Kidney (tissue), 14 donors: ENCODE results near the gene KCNT2. TPM values are rescaled to one million over a fixed set of nuclear protein-coding genes. Genes with fewer than 3 reads are reported as not detected.

Experiments
- DNase-seq, 5 donors: peaks; one replicate each; pipeline ENCODE4 v3.0.0-alpha.2; 2013 to 2020
- FAIRE-seq: peaks from 2 replicates; lab custom pipeline; 2012; peaks lifted over from hg19 to GRCh38; lab: Jason Lieb, UNC
- H3K27ac ChIP-seq, 2 donors: one replicate each; pipeline ENCODE4 v1.7.0; 2013; ENCODE audit warnings: low read depth in 2 of 2, low read length in 2 of 2, inconsistent platforms in 1 of 2
- H3K27me3 ChIP-seq: one replicate; pipeline ENCODE4 v1.7.1; 2013; ENCODE audit warnings: low read length, inconsistent platforms; ENCODE audit not compliant: control insufficient read depth, insufficient read depth
- H3K36me3 ChIP-seq, 3 donors: one replicate each; pipeline versions ENCODE4 v1.7.0 to v1.7.1; 2013; ENCODE audit warnings: low read length in 3 of 3, control low read depth in 1 of 3, inconsistent platforms in 1 of 3; ENCODE audit not compliant: insufficient read depth in 3 of 3, control insufficient read depth in 2 of 3
- H3K4me1 ChIP-seq, 3 donors: one replicate each; pipeline versions ENCODE4 v1.7.0 to v1.7.1; 2013; ENCODE audit warnings: low read length in 3 of 3, inconsistent platforms in 1 of 3, low read depth in 1 of 3; ENCODE audit not compliant: control insufficient read depth in 2 of 3, insufficient read depth in 2 of 3
- H3K4me3 ChIP-seq, 3 donors: one replicate each; pipeline versions ENCODE4 v1.7.0 to v1.8.1; 2013; ENCODE audit warnings: low read length in 3 of 3, control low read depth in 1 of 3, inconsistent platforms in 1 of 3
- H3K9ac ChIP-seq, 3 donors: one replicate each; pipeline versions ENCODE4 v1.7.0 to v1.7.1; 2013; ENCODE audit warnings: low read length in 3 of 3, control low read depth in 1 of 3, inconsistent platforms in 1 of 3
- H3K9me3 ChIP-seq, 3 donors: one replicate each; pipeline versions ENCODE4 v1.7.0 to v1.7.1; 2013; ENCODE audit warnings: low read length in 3 of 3, control low read depth in 1 of 3, inconsistent platforms in 1 of 3; ENCODE audit not compliant: control insufficient read depth in 2 of 3, insufficient read depth in 1 of 3
- CTCF ChIP-seq: IDR thresholded peaks from 3 replicates; pipeline ENCODE4 v1.5.1; 2012; ENCODE audit warnings: mild to moderate bottlenecking, moderate library complexity, borderline replicate concordance; ENCODE audit not compliant: insufficient read depth; ENCODE audit errors: extremely low read depth
- intact Hi-C: fragments of 100-400 bp; cut with DNase I; formaldehyde crosslinking; loops from one replicate; pipeline ENCODE4 v1.11.1; 2022
- polyA plus RNA-seq: library from polyadenylated mRNA; stranded (reverse); fragments of 350-450 nt; fragmentation: Illumina TruSeq; extraction: RNeasy Lipid Tissue Mini Kit (QIAGEN cat#74804); gene quantifications from one replicate; pipeline ENCODE4 v1.2.3, GENCODE V29; 2014; ENCODE audit warnings: low read depth, low replicate concordance; ENCODE audit not compliant: insufficient read depth
- total RNA-seq: library from RNA; stranded (reverse); fragmentation: NEBNext Ultra II Directional; extraction: Animal tissue kit (Norgen Biotek cat#: 25700); gene quantifications from one replicate; pipeline ENCODE4 v1.2.1, GENCODE V29; 2021
- donor health status: control.
- donor health status: control.
- donor health status: control.
- donor health status: control.
- donor health status: control.
- donor health status: DM: yes; HTN: yes; CAD: no.
- donor health status: Normal renal cell carcinoma (clear cell type).

Gene KCNT2
- total and polyA plus RNA-seq, 2 donors from 2014 or later: 0.39 to 6.3 TPM

- no peaks in the 10 kb centered on the region for H3K27me3 ChIP-seq
- no peak overlapping the region for H3K4me3 ChIP-seq
- FAIRE-seq (no peak), DNase-seq (no peak)
- no peaks in the 10 kb centered on the region for H3K4me1 ChIP-seq
- H3K27ac ChIP-seq: no peak overlapping the region
- H3K36me3 ChIP-seq: no peaks in the 10 kb centered on the region
- no peak for TF ChIP-seq CTCF
- intact Hi-C loops: no loop called here
- no peaks in the 10 kb centered on the region for H3K9me3 ChIP-seq
- H3K9ac ChIP-seq: no peak overlapping the region
Observed at GRCh38 chr1:196361112-196361714, 247.0 kb downstream of the KCNT2 start.

- Histone ChIP-seq H3K36me3 (no peaks in the 10 kb centered on the region), H3K9me3 (no peaks in the 10 kb centered on the region), H3K9ac (no peak overlapping the region), H3K27ac (no peak overlapping the region), H3K4me1 (no peaks in the 10 kb centered on the region), H3K27me3 (no peaks in the 10 kb centered on the region), H3K4me3 (no peak overlapping the region)
- intact Hi-C loops: no loop called here
- TF ChIP-seq CTCF: no peak
- FAIRE-seq: no peak
- no peak for DNase-seq
Observed at GRCh38 chr1:196357913-196358312, 250.3 kb downstream of the KCNT2 start.

GRCh38 chr1:196355206-196355786, 252.9 kb downstream of the KCNT2 start:
- Histone ChIP-seq H3K27ac (no peak overlapping the region), H3K9me3 (no peaks in the 10 kb centered on the region), H3K36me3 (no peaks in the 10 kb centered on the region), H3K27me3 (no peaks in the 10 kb centered on the region), H3K9ac (no peak overlapping the region), H3K4me1 (no peaks in the 10 kb centered on the region), H3K4me3 (no peak overlapping the region)
- no peak for FAIRE-seq
- intact Hi-C loops: no loop called here
- TF ChIP-seq CTCF: peak; percentile 28
- DNase-seq: peak in 2 of 5 donors; percentile 9 to 37

- intact Hi-C loops: no loop called here
- no peak overlapping the region for H3K4me3 ChIP-seq
- no peaks in the 10 kb centered on the region for H3K9me3 ChIP-seq
- DNase-seq (no peak), FAIRE-seq (no peak)
- no peaks in the 10 kb centered on the region for H3K4me1 ChIP-seq
- no peaks in the 10 kb centered on the region for H3K27me3 ChIP-seq
- H3K36me3 ChIP-seq: no peaks in the 10 kb centered on the region
- H3K9ac ChIP-seq: no peak overlapping the region
- no peak overlapping the region for H3K27ac ChIP-seq
- TF ChIP-seq CTCF: no peak
Observed at GRCh38 chr1:196344453-196344852, 263.8 kb downstream of the KCNT2 start.
